HCT116 (cell line): ENCODE measurements around the gene HIPK3. TPM values are rescaled to one million over a fixed set of nuclear protein-coding genes. Genes with fewer than 3 reads are reported as not detected.

Experiments
- ATAC-seq: fragments of 200-7000 bp; cut with Tn5 transposase; 2 replicates; pipeline ENCODE4 v1.9.1; 2020; ENCODE audit warnings: mild to moderate bottlenecking, moderate library complexity
- BruUV-seq: library from RNA; stranded (reverse); fragments of 400-500 nt; replicated peaks from 2 replicates; lab custom pipeline; 2021; lab: Mats Ljungman, UMichigan
- CTCF ChIA-PET: fragments of 300-600 bp; sonication (Branson Sonifier 250); formaldehyde crosslinking; loops from one replicate; lab custom pipeline; 2021; ENCODE audit warnings: antibody characterized with exemption; lab: Charles Lee
- POLR2A ChIA-PET: fragments of 300-600, 350-600 bp; sonication (Branson Sonifier 250); formaldehyde crosslinking; loops from one replicate; lab custom pipeline; 2021; ENCODE audit warnings: antibody characterized with exemption; lab: Charles Lee
- RAD21 ChIA-PET, 2 experiments: fragments of 300-600 bp; sonication (Branson Sonifier 250); formaldehyde crosslinking; loops; one replicate each; lab custom pipeline; 2023; ENCODE audit warnings: low total read pairs in 2 of 2; ENCODE audit not compliant: uncharacterized antibody in 2 of 2, unreplicated experiment in 2 of 2, low non-redundant PET in 1 of 2; lab: Charles Lee
- DNase-seq: peaks from one replicate; pipeline ENCODE4 v3.0.0-alpha.2; 2010; ENCODE audit warnings: low read depth, low spot score
- H2AFZ ChIP-seq: fragments of 200-600 bp; shearing (Covaris generic), sonication (generic); 2 replicates; pipeline ENCODE4 v1.6.1; 2017; ENCODE audit warnings: low read depth, mixed run types, mixed read lengths, antibody characterized with exemption, low read length; ENCODE audit not compliant: poor library complexity, severe bottlenecking
- H3K27ac ChIP-seq: 2 replicates; pipeline ENCODE4 v1.5.1; 2012; ENCODE audit warnings: low read depth, low read length
- H3K27me3 ChIP-seq: fragments of 200-600 bp; sonication (generic); 2 replicates; pipeline ENCODE4 v1.6.1; 2016; ENCODE audit warnings: mixed run types, low read length, mixed read lengths; ENCODE audit not compliant: insufficient read depth
- H3K36me3 ChIP-seq, 2 experiments: fragments of 200-500 bp in 1 of 2; fragments of 200-600 bp in 1 of 2; sonication (Bioruptor generic) in 1 of 2; sonication (generic) in 1 of 2; 2 replicates each; pipeline versions ENCODE4 v1.5.1 to v1.6.1; 2014 to 2016; ENCODE audit warnings: low read length in 2 of 2, inconsistent platforms in 1 of 2, mixed read lengths in 1 of 2, mixed run types in 1 of 2; ENCODE audit not compliant: insufficient read depth in 2 of 2, control insufficient read depth in 1 of 2
- H3K4me1 ChIP-seq, 2 experiments: fragments of 200-600 bp in 1 of 2; sonication (generic) in 1 of 2; 2 replicates each; pipeline versions ENCODE4 v1.5.1 to v1.6.1; 2012 to 2017; ENCODE audit warnings: low read length in 2 of 2, inconsistent platforms in 1 of 2, mild to moderate bottlenecking in 1 of 2, mixed read lengths in 1 of 2, mixed run types in 1 of 2, moderate library complexity in 1 of 2; ENCODE audit not compliant: insufficient read depth in 2 of 2, control insufficient read depth in 1 of 2
- H3K4me2 ChIP-seq: fragments of 200-600 bp; sonication (generic); 2 replicates; pipeline ENCODE4 v1.6.1; 2017; ENCODE audit warnings: mixed run types, low read length, mixed read lengths
- H3K4me3 ChIP-seq, 2 experiments: fragments of 200-600 bp in 1 of 2; sonication (generic) in 1 of 2; replicated peaks in 1 of 2; 2 replicates each; pipeline ENCODE4 v1.5.1; 2011 to 2016; ENCODE audit warnings: low read length in 2 of 2, control low read depth in 1 of 2, low read depth in 1 of 2, mild to moderate bottlenecking in 1 of 2, mixed read lengths in 1 of 2, mixed run types in 1 of 2
- H3K79me2 ChIP-seq: fragments of 200-600 bp; sonication (generic); 2 replicates; pipeline ENCODE4 v1.6.1; 2017; ENCODE audit warnings: mild to moderate bottlenecking, mixed run types, low read length, moderate library complexity, mixed read lengths; ENCODE audit not compliant: insufficient read depth
- H3K9ac ChIP-seq: fragments of 200-600 bp; sonication (generic); 2 replicates; pipeline ENCODE4 v1.6.1; 2016; ENCODE audit warnings: low read length, mixed read lengths
- H3K9me2 ChIP-seq: fragments of 200-600 bp; sonication (generic), shearing (Covaris generic); 2 replicates; pipeline ENCODE4 v1.6.1; 2017; ENCODE audit warnings: mixed run types, mild to moderate bottlenecking, moderate library complexity; ENCODE audit not compliant: insufficient read depth
- H3K9me3 ChIP-seq, 2 experiments: fragments of 200-500 bp in 1 of 2; fragments of 200-600 bp in 1 of 2; sonication (Bioruptor generic) in 1 of 2; sonication (generic) in 1 of 2; 2 replicates each; pipeline ENCODE4 v1.6.1; 2014 to 2017; ENCODE audit warnings: low read length in 2 of 2, mixed read lengths in 2 of 2, inconsistent platforms in 1 of 2, low read depth in 1 of 2, mild to moderate bottlenecking in 1 of 2, mixed run types in 1 of 2, moderate library complexity in 1 of 2; ENCODE audit not compliant: control insufficient read depth in 1 of 2, insufficient read depth in 1 of 2
- H4K20me1 ChIP-seq: fragments of 200-600 bp; sonication (generic), shearing (Covaris generic); 2 replicates; pipeline ENCODE4 v1.6.1; 2017; ENCODE audit warnings: mixed run types, mild to moderate bottlenecking, moderate library complexity; ENCODE audit not compliant: insufficient read depth
- CBX3 ChIP-seq: IDR thresholded peaks from 2 replicates; pipeline ENCODE4 v1.6.1; 2012; ENCODE audit warnings: low read depth
- ELF1 ChIP-seq: IDR thresholded peaks from 2 replicates; pipeline ENCODE4 v1.6.1; 2012; ENCODE audit warnings: low read depth, borderline replicate concordance
- FOSL1 ChIP-seq: IDR thresholded peaks from 2 replicates; pipeline ENCODE4 v1.6.1; 2012; ENCODE audit warnings: low read depth
- RAD21 ChIP-seq: IDR thresholded peaks from 2 replicates; pipeline ENCODE4 v1.6.1; 2012; ENCODE audit warnings: low read depth, mild to moderate bottlenecking
- SIN3A ChIP-seq: IDR thresholded peaks from 2 replicates; pipeline ENCODE4 v1.6.1; 2012; ENCODE audit warnings: low read depth
- intact Hi-C: fragments of 100-400 bp; cut with micrococcal nuclease; formaldehyde crosslinking; loops from 2 replicates; pipeline ENCODE4 v1.10.0; 2022
- total RNA-seq: library from RNA; stranded (reverse); gene quantifications from one replicate; pipeline ENCODE4 v1.2.1, GENCODE V29; 2021; ENCODE audit not compliant: unreplicated experiment
- TF ChIP-seq, protein P1 (sequence below): IDR thresholded peaks from 2 replicates; pipeline ENCODE4 v1.6.1; 2012

HIPK3 gene
- total RNA-seq, 1 experiment from 2014 or later, result 35.2 TPM

DNA sequence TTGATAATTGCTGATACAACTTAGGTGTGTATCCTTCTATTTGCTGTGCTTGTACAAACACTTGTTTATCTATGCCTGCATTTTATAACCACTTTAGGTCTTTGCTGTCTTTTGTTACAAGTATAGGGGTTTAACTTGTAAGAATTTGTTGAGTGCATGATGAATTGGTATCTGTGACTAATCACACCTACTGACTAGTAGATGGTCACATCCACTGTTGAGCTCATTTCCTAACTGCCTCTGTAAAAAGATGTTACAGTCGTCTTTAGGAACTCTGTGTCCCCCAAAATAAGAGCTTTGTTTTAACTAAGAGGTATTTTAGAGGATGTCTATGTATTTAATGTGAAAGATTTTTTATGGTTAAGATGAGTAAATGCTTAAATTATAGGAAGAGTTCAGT, 60.5 kb downstream of the HIPK3 start:
- H3K9ac ChIP-seq, result no peak overlapping the region
- H3K4me2 ChIP-seq, result no peak overlapping the region
- DNase-seq (no peak), ATAC-seq (no peak)
- H3K27me3 ChIP-seq, result no peaks in the 10 kb centered on the region
- H3K9me3 ChIP-seq, result no peaks in the 10 kb centered on the region
- no peak overlapping the region for H2AFZ ChIP-seq
- peaks cover 63% of the 10 kb centered on the region for H3K79me2 ChIP-seq
- BruUV-seq, result no TSS peak
- CTCF ChIA-PET, result no interaction called here
- H3K36me3 ChIP-seq, result no peaks in the 10 kb centered on the region
- POLR2A ChIA-PET, result interaction anchor here (0.7 kb wide), 1 partner anchor 12 kb away, joined by 3 read pairs; no protein-coding TSS in a partner anchor
- H3K4me3 ChIP-seq, result no peak overlapping the region
- H3K27ac ChIP-seq, result no peak overlapping the region
- intact Hi-C loops, result no loop called here
- TF ChIP-seq RAD21 (no peak), SIN3A (no peak), FOSL1 (no peak), CBX3 (no peak)
- TF ChIP-seq, protein P1, sequence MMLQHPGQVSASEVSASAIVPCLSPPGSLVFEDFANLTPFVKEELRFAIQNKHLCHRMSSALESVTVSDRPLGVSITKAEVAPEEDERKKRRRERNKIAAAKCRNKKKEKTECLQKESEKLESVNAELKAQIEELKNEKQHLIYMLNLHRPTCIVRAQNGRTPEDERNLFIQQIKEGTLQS, result no peak
- RAD21 ChIA-PET, result no interaction called here
- no peaks in the 10 kb centered on the region for H3K9me2 ChIP-seq
- H3K4me1 ChIP-seq, result no peaks in the 10 kb centered on the region
- H4K20me1 ChIP-seq, result no peaks in the 10 kb centered on the region; the same call in 1 of the 2 replicates

DNA sequence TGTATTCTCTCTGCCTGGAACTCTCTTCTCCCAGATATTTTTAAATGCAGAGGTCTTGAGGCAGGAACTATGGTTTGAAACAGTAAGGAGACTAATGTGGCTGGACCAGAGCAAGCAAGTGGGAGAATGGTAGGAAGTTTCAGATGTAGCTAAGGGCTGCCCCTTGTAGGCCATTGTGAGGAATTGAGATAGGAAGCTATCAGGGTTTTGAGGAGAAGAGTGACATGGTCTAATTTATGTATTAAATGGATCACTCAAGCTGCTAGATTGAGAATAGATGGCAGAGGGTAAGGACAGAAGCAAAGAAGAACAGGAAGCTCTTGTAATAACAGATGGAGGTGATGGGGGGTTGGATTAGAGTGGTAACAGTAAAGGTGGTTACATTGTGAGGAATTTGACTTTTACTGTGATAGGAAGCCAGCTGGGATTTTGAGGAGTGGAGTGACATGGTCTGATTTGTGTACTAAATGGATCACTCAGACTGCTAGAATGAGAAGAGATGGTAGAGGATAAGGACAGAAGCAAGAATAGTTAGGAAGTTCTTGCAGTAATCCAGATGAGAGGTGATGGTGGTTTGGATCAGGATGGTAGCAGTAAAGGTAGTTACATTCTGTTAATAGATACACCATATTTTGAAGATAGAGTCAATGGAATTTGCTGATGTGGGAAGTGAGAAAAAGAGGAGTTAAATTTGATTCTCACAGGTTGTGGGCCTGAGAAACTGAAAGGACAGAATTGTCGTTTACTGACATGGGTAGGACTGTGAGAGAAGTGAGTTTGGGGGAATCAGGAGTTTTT, 63.0 kb downstream of the HIPK3 start:
- BruUV-seq, result no TSS peak
- Histone ChIP-seq H4K20me1 (no peaks in the 10 kb centered on the region; the same call in 1 of the 2 replicates), H3K4me3 (no peak overlapping the region), H3K36me3 (no peaks in the 10 kb centered on the region), H3K4me1 (no peaks in the 10 kb centered on the region), H3K79me2 (peaks cover 62% of the 10 kb centered on the region), H3K9me2 (no peaks in the 10 kb centered on the region), H2AFZ (no peak overlapping the region), H3K9ac (no peak overlapping the region), H3K27me3 (no peaks in the 10 kb centered on the region), H3K4me2 (no peak overlapping the region), H3K27ac (no peak overlapping the region), H3K9me3 (no peaks in the 10 kb centered on the region)
- ChIA-PET POLR2A (no interaction called here), CTCF (interaction anchor here (0.7 to 1.7 kb wide), 2 partner anchors 40 to 155 kb away, joined by 3 to 4 read pairs; no protein-coding TSS in a partner anchor), RAD21 (interaction anchor here in 1 of 2 experiments (0.5 kb wide), 1 partner anchor 112 kb away, joined by 3 read pairs; no protein-coding TSS in a partner anchor)
- TF ChIP-seq ELF1 (no peak), RAD21 (peak; percentile 17; the same call in 1 of the 2 replicates)
- ATAC-seq (no peak), DNase-seq (no peak)
- intact Hi-C loops, result loop anchor here (10.0 kb wide), 1 partner anchor 355 kb away; no protein-coding TSS in a partner anchor
